Fibroblast of the aortic adventitia (primary cell): ENCODE data around the gene HACD1. TPM values are rescaled to one million over a fixed set of nuclear protein-coding genes. Genes with fewer than 3 reads are reported as not detected.
A peak's percentile ranks its signal among the peaks of the same experiment; 100 is the strongest.
"Not testable (repeated sequence)": the region's sequence is repeated elsewhere in the genome, so short reads cannot be mapped to it uniquely, and the experiment has no call there.

ENCODE experiments used
- DNase-seq: peaks from one replicate; pipeline ENCODE4 v3.0.0-alpha.2; 2010; ENCODE audit warnings: low read depth
- H3K4me3 ChIP-seq: 2 replicates; pipeline ENCODE4 v1.5.1; 2011; ENCODE audit warnings: low read depth, mild to moderate bottlenecking, control low read depth, low read length, moderate library complexity
- total RNA-seq: library from RNA; depleted of rRNA; stranded (reverse); fragments of >200 nt; gene quantifications from 2 replicates; pipeline ENCODE4 v1.2.3, GENCODE V29; 2012; ENCODE audit warnings: low replicate concordance
- TF ChIP-seq, protein P1 (sequence below): IDR thresholded peaks from 2 replicates; pipeline ENCODE4 v1.5.1; 2011; ENCODE audit warnings: mild to moderate bottlenecking, low read length, control low read depth, inconsistent platforms; ENCODE audit not compliant: insufficient read depth

HACD1 gene
- total RNA-seq, 1 donor = 18.4 TPM

DNA sequence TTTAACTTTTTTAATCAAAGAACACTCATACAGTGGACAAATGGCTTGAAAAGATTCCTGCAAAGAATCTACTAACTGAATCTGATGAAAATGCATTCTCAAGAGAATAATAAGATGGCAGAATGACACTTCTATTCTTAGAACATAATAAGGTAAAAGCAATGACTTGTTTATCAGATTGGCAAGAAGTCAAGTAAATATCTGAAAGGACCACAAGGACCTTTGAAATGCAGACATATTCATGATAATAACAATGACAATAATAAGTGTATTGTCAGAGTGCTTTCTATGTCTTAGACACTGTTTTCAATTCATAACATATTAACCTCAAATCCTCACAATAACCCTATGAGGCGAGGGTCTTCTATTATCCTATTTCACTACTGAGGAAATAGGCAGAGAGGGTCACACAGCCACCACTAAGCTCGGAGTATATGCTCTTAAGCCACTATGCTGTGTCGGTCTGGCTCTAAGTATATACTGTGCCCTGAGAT lies 10.6 kb downstream of the HACD1 start:
- H3K4me3 ChIP-seq = no peak overlapping the region
- no peak for DNase-seq
- TF ChIP-seq, protein P1, sequence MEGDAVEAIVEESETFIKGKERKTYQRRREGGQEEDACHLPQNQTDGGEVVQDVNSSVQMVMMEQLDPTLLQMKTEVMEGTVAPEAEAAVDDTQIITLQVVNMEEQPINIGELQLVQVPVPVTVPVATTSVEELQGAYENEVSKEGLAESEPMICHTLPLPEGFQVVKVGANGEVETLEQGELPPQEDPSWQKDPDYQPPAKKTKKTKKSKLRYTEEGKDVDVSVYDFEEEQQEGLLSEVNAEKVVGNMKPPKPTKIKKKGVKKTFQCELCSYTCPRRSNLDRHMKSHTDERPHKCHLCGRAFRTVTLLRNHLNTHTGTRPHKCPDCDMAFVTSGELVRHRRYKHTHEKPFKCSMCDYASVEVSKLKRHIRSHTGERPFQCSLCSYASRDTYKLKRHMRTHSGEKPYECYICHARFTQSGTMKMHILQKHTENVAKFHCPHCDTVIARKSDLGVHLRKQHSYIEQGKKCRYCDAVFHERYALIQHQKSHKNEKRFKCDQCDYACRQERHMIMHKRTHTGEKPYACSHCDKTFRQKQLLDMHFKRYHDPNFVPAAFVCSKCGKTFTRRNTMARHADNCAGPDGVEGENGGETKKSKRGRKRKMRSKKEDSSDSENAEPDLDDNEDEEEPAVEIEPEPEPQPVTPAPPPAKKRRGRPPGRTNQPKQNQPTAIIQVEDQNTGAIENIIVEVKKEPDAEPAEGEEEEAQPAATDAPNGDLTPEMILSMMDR = no peak

DNA sequence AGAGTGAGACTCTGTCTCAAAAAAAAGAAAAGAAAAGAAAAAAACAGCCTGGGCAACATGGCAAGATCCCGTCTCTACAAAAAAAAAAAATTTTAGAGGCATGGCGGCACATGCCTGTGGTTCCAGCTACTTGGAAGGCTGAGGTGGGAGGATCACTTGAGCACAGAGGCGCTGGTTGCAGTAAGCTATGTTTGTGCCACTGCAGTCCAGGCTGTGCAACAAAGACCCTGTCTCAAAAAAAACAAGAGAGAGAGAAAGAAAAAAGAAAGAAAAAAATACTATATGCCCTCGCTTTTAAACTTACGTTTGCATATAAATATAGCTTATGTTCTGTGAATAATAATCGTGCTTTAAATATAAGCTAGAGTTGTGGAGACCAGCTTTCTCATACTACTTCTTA lies 11.2 kb downstream of the HACD1 start:
- DNase-seq = no peak
- TF ChIP-seq, protein P1 = no peak
- no peak overlapping the region for H3K4me3 ChIP-seq

DNA sequence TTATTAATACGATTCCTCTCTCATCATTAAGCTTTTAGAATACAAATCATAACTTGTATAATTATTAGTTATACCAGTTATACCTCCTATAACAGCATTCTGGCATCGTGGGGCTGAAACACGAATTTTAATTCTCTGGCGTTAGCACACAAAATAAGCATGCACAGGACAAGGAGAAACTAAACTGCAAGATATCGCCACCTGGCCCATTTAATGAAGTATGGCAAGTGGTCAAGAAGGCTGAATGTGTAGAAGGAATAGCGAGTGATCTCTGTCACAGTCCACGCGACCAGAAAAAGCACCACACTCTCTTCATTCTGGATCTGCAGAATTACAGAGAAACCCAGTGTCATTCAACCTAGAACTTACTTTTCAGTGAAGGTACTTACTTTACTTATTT lies 18.1 kb downstream of the HACD1 start:
- TF ChIP-seq, protein P1 = peak; percentile 44
- DNase-seq = peak; percentile 45
- H3K4me3 ChIP-seq = no peak overlapping the region

DNA sequence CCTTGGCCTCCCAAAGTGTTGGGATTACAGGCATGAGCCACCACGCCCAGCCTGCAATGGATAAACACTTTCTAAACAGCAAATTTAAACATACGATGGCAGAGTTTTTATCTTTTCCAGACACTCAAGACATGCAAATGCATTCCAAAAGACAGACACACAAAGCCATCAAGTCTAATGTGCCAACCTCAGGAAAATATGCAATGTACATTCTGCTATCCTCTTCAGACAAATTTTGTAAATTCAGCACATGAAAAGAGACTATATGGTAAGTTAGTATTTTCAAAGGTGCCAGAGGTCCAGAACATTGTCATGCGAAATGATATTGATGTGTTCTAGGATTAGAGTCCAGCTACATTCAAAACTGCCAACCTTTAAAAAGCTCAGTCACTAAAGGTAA lies 19.8 kb downstream of the HACD1 start:
- H3K4me3 ChIP-seq = no peak overlapping the region
- no peak for DNase-seq
- TF ChIP-seq, protein P1 = no peak

DNA sequence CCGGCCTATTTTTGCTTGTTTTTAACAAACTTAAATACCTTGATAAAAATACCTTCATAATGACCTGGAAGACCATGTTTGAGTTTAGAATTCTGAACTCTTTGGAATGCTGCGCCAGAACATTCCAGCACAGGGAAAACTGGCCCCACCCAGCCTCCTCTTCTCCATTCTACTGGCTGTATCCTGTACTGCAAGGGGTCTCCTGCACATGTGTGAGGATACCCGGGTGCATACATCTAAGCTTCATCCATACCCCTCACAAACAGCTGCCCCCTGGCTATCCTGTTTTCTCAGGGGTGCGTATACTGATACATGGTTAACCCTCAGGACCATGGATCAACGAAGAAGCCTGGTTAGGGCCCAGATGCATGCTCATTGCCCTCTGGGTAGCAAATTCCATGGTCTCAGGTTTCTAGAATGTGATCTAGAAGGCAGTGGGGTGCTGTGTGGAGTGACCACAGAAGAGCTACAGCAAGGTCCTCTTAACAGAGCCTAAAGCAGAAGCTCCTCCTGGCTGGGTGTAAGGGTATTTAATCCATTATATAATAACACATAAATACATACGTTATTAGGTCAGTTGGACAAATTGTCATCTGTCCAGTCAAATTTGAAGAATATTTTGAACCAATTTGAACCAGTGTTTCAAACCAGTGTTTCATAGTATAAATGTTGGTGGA lies 26.1 kb downstream of the HACD1 start:
- TF ChIP-seq, protein P1 = peak; percentile 50
- peak; percentile 63 for DNase-seq
- H3K4me3 ChIP-seq = no peak overlapping the region

DNA sequence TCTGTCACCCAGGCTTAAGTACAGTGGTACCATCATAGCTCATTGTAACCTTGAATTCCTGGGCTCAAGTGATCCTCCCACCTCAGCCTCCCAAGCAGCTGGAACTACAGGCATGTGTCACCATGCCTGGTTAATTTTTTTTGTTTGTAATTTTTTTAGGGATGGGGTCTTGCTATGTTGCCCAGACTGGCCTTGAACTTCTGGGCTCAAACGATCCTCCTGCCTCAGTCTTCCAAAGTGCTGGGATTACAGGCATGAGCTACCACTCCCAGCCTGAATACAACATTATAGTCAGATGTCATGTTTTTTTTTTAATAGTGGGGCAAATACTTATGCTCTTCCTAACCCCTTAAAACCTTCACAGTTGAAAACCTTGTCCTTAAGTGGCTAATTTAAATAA lies 27.9 kb downstream of the HACD1 start:
- not testable (repeated sequence) for H3K4me3 ChIP-seq, DNase-seq

DNA sequence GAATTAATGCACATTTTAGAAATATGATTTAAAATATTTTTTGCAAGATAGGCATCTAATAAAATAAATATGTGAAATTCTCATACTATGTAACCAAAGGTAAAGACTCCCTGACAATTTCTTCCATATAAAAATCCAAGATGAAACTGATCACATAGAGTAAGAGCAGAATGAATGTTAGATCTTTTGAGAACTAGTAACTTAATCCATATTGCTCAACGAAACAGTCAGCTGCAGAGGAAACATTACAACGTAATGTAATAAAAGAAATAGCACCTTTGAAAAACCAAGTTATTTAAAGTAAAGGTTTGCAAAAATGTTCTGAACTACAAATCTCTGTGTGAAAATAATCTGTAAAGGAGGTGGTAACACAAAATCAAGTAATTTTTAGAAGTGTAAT lies 28.8 kb downstream of the HACD1 start:
- DNase-seq = no peak
- TF ChIP-seq, protein P1 = no peak
- no peak overlapping the region for H3K4me3 ChIP-seq

DNA sequence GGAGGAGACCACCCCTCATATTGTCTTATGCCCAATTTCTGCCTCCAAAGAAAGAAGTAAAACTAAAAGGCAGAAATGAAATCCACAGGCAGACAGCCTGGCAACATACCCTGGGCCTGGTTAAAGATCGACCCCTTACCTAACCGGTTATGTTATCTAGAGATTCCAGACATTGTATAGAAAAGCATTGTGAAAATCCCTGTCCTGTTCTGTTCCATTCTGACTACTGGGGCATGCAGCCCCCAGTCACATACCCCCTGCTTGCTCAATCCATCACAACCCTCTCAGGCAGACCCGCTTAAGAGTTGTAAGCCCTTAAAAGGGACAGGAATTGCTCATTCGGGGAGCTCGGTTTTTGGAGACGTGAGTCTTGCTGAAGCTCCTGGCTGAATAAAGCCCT lies 29.9 kb downstream of the HACD1 start:
- DNase-seq, H3K4me3 ChIP-seq: not testable (repeated sequence)
